ENCODE data around the gene LDLRAD2.

DNA sequence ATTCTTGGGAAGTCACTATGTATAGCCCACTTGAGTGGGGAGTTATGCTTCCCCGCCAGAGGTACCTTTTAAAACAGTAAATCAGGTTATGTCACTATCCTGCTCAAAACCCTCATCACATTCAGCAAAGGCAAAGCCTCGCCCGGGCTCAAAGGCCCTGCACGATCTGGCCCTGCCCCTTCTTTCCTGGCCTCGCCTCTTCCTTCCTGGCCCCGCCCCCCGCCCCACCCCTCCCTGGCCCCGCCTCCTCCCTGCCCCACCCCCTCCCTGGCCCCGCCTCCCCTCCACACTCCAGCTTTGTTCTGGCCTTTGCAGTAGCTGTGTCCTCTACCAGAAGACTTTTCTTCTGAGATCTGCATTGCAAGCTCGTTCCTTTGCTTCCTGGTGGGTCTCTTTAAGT lies 6.6 kb downstream of the LDLRAD2 start:
- TF ChIP-seq, protein P1, sequence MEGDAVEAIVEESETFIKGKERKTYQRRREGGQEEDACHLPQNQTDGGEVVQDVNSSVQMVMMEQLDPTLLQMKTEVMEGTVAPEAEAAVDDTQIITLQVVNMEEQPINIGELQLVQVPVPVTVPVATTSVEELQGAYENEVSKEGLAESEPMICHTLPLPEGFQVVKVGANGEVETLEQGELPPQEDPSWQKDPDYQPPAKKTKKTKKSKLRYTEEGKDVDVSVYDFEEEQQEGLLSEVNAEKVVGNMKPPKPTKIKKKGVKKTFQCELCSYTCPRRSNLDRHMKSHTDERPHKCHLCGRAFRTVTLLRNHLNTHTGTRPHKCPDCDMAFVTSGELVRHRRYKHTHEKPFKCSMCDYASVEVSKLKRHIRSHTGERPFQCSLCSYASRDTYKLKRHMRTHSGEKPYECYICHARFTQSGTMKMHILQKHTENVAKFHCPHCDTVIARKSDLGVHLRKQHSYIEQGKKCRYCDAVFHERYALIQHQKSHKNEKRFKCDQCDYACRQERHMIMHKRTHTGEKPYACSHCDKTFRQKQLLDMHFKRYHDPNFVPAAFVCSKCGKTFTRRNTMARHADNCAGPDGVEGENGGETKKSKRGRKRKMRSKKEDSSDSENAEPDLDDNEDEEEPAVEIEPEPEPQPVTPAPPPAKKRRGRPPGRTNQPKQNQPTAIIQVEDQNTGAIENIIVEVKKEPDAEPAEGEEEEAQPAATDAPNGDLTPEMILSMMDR (IDR thresholded peaks at IDR 0.05), result no peak
- TF ChIP-seq ZC3H11A (IDR thresholded peaks at IDR 0.05), result no peak
- no peak for TF ChIP-seq RCOR1 (IDR thresholded peaks at IDR 0.05; ENCODE audit: low read depth, low read length)
- no peak for TF ChIP-seq ZFP36 (IDR thresholded peaks at IDR 0.05; ENCODE audit: borderline replicate concordance, partially characterized antibody)
- no peak for TF ChIP-seq SMC3 (IDR thresholded peaks at IDR 0.05)
- TF ChIP-seq RFX5 (IDR thresholded peaks at IDR 0.05), result no peak
- TF ChIP-seq, protein P2, sequence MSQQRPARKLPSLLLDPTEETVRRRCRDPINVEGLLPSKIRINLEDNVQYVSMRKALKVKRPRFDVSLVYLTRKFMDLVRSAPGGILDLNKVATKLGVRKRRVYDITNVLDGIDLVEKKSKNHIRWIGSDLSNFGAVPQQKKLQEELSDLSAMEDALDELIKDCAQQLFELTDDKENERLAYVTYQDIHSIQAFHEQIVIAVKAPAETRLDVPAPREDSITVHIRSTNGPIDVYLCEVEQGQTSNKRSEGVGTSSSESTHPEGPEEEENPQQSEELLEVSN (IDR thresholded peaks at IDR 0.05; ENCODE audit: borderline replicate concordance, low read depth), result no peak
- TF ChIP-seq EP300 (IDR thresholded peaks at IDR 0.05), result no peak
- no peak for TF ChIP-seq ZNF302 (CRISPR knock-in tag; IDR thresholded peaks at IDR 0.05)
- TF ChIP-seq BHLHE40 (IDR thresholded peaks at IDR 0.05; ENCODE audit: low read depth, low read length), result no peak
- no peak for TF ChIP-seq POLR2A (IDR thresholded peaks at IDR 0.05; ENCODE audit: low read length)
- TF ChIP-seq NR3C1 (IDR thresholded peaks at IDR 0.05), result no peak

Measured in A549 (cell line).